Heart left ventricle (tissue), 16 donors: Measurements from ENCODE around the gene PLEKHM2. TPM values are rescaled to one million over a fixed set of nuclear protein-coding genes. Genes with fewer than 3 reads are reported as not detected.
A peak's percentile ranks its signal among the peaks of the same experiment; 100 is the strongest.

Experiments
- ATAC-seq, 4 donors: fragments of 200-7000 bp; cut with Tn5 transposase; one replicate each; pipeline ENCODE4 v1.9.1; 2020 to 2022; ENCODE audit warnings: moderate library complexity in 4 of 4, mild to moderate bottlenecking in 3 of 4, moderate number of reproducible peaks in 1 of 4
- DNase-seq, 5 donors: peaks; one replicate each; pipeline ENCODE4 v3.0.0-alpha.2; 2020
- H3K27ac ChIP-seq, 12 donors: fragments of 200-600 bp; sonication (generic) in 4 of 12; one replicate each; pipeline versions ENCODE4 v1.5.0 to v1.8.0; 2016 to 2022; ENCODE audit warnings: mild to moderate bottlenecking in 2 of 12
- H3K27me3 ChIP-seq, 9 donors: fragments of 200-600 bp; sonication (generic) in 2 of 9; one replicate each; pipeline versions ENCODE4 v1.5.1 to v1.8.0; 2016 to 2022; ENCODE audit warnings: mild to moderate bottlenecking in 3 of 9
- H3K36me3 ChIP-seq, 9 donors: fragments of 200-600 bp; sonication (generic) in 2 of 9; one replicate each; pipeline versions ENCODE4 v1.5.0 to v1.8.0; 2018 to 2022; ENCODE audit warnings: mild to moderate bottlenecking in 2 of 9
- H3K4me1 ChIP-seq, 12 donors: fragments of 200-600 bp; sonication (generic) in 4 of 12; one replicate each; pipeline versions ENCODE4 v1.5.0 to v1.8.0; 2016 to 2022; ENCODE audit warnings: mild to moderate bottlenecking in 3 of 12
- H3K4me3 ChIP-seq, 12 donors: fragments of 200-600 bp; sonication (generic) in 4 of 12; one replicate each; pipeline versions ENCODE4 v1.5.0 to v1.8.0; 2017 to 2022; ENCODE audit warnings: mild to moderate bottlenecking in 9 of 12, moderate library complexity in 4 of 12
- H3K9me3 ChIP-seq, 12 donors: fragments of 200-600 bp; sonication (generic) in 4 of 12; one replicate each; pipeline versions ENCODE4 v1.5.0 to v1.8.0; 2016 to 2022; ENCODE audit warnings: mild to moderate bottlenecking in 1 of 12
- CTCF ChIP-seq, 12 donors: fragments of 200-600 bp; sonication (generic) in 4 of 12; IDR thresholded peaks; one replicate each; pipeline versions ENCODE4 v1.5.0 to v1.8.0; 2018 to 2022; ENCODE audit warnings: antibody characterized with exemption in 12 of 12, mild to moderate bottlenecking in 5 of 12
- POLR2A ChIP-seq, 2 donors: fragments of 450-650 bp; IDR thresholded peaks; one replicate each; pipeline ENCODE4 v1.6.1; 2017; ENCODE audit warnings: antibody characterized with exemption in 2 of 2, mild to moderate bottlenecking in 2 of 2, moderate library complexity in 2 of 2
- whole genome bisulfite sequencing, 4 donors: extraction: QIAGEN DNeasy Blood & Tissue Kit in 2 of 4; methylation state at CpG; one replicate each; pipeline versions ENCODE4 v1.1.5 to v1.1.7; 2013 to 2018; 5-methylcytosine and 5-hydroxymethylcytosine counted together
- intact Hi-C, 10 donors: fragments of 100-400 bp; cut with DNase I; formaldehyde crosslinking; loops; one replicate each; pipeline versions ENCODE4 v1.11.1 to v1.14.2; 2022
- polyA plus RNA-seq, 2 donors: library from polyadenylated mRNA; stranded (reverse); fragments of 200-250 nt; gene quantifications; one replicate each; pipeline ENCODE4 v1.2.3, GENCODE V29; 2013
- total RNA-seq, 9 donors: library from RNA; depleted of rRNA in 2 of 9; stranded (reverse); fragments of >200 nt in 2 of 9; fragmentation: NEBNext Ultra II Directional in 3 of 9; extraction: Animal tissue kit (Norgen Biotek cat#: 25700) in 3 of 9; gene quantifications; one replicate each; pipeline versions ENCODE4 v1.1.0 to v1.2.4, GENCODE V29; 2016 to 2023
- donor health status: ischemic (EF 13 %, LVEDD 7.1; RV severe dilation, severe dysfunction).
- donor health status: healthy with polysubstance abuse.
- donor health status: DM: no; HTN: yes; CAD: no.
- donor health status: DM: no; HTN: no; CAD: no.
- donor health status: ischemic (EF 25% LVEDD 6.9; RV normal size, moderate dysfunction).
- donor health status: ischemic (EF 25% LVEDD 5.7; RV mildly dilated, moderate dysfunction).
- donor health status: healthy.
- donor health status: DM: yes; HTN: yes; CAD: no.
- donor health status: ischemic (EF 35%, LVEDD 5.7; RV mildly dilated, moderate dysfunction).
- donor health status: nonischemic (EF 11% LVEDD 7.7; RV severe dilation, severe dysfunction).
- donor health status: DM: yes; HTN: yes; CAD: no.
- donor health status: PGD.
- donor health status: ischemic (EF 29% LVEDD 5.4; RV normal size, mild dysfunction).
- donor health status: nonischemic (EF 23%, LVEDD 6.1; RV moderate dilation, normal function).

Gene PLEKHM2
- total and polyA plus RNA-seq, 11 donors = 69.9 to 150 (median 84.4) TPM

GRCh38 chr1:15700508-15700907 lies 16.4 kb downstream of the PLEKHM2 start:
- H3K9me3 ChIP-seq = no peaks in the 10 kb centered on the region
- H3K4me3 ChIP-seq = no peak overlapping the region
- peaks cover 9 to 84% (median 61%) of the 10 kb centered on the region in 12 donors for H3K4me1 ChIP-seq
- intact Hi-C loops = loop anchor here in 1 of 10 donors (5.0 kb wide), 1 partner anchor 37 kb away; the partner anchor contains the start of gene SLC25A34
- H3K27ac ChIP-seq = peak overlapping the region in 7 of 12 donors; percentile 5 to 48 (median 15)
- H3K27me3 ChIP-seq = no peaks in the 10 kb centered on the region
- DNase-seq = no peak
- ATAC-seq = no peak
- TF ChIP-seq POLR2A (IDR thresholded peaks at IDR 0.05) = no peak
- TF ChIP-seq CTCF (IDR thresholded peaks at IDR 0.05) = no peak
- WGBS, 4 donors = 48 to 64% (median 51%) methylated on average over 6 of the region's 6 CpGs
- peaks cover 0 to 24% (median 15%) of the 10 kb centered on the region in 9 donors for H3K36me3 ChIP-seq

- DNase-seq (no peak), ATAC-seq (no peak)
- no peak overlapping the region for H3K4me3 ChIP-seq
- peak overlapping the region in 5 of 12 donors; percentile 6 to 96 (median 89) for H3K27ac ChIP-seq
- H3K9me3 ChIP-seq = no peaks in the 10 kb centered on the region
- 72 to 89% (median 85%) methylated on average over 8 of the region's 8 CpGs for WGBS, 4 donors
- TF ChIP-seq POLR2A (IDR thresholded peaks at IDR 0.05) (no peak), CTCF (IDR thresholded peaks at IDR 0.05) (no peak)
- H3K27me3 ChIP-seq = no peaks in the 10 kb centered on the region
- peaks cover 9 to 84% (median 59%) of the 10 kb centered on the region in 12 donors for H3K4me1 ChIP-seq
- intact Hi-C loops = loop anchor here in 1 of 10 donors (5.0 kb wide), 1 partner anchor 36 kb away; the partner anchor contains the start of gene SLC25A34
- peaks cover 0 to 33% (median 7%) of the 10 kb centered on the region in 9 donors for H3K36me3 ChIP-seq
These were observed 17.7 kb downstream of the PLEKHM2 start for GRCh38 chr1:15701784-15702183.

- no peaks in the 10 kb centered on the region for H3K27me3 ChIP-seq
- WGBS, 4 donors = 58 to 65% (median 63%) methylated on average over 19 of the region's 19 CpGs
- H3K9me3 ChIP-seq = no peaks in the 10 kb centered on the region
- peaks cover 0 to 27% (median 7%) of the 10 kb centered on the region in 9 donors for H3K36me3 ChIP-seq
- H3K4me1 ChIP-seq = peaks cover 7 to 83% (median 58%) of the 10 kb centered on the region in 12 donors
- intact Hi-C loops = loop anchor here in 1 of 10 donors (5.0 kb wide), 1 partner anchor 34 kb away; the partner anchor contains the start of gene SLC25A34
- peak overlapping the region in 5 of 12 donors; percentile 1 to 17 (median 14) for H3K4me3 ChIP-seq
- TF ChIP-seq CTCF (IDR thresholded peaks at IDR 0.05) (peak in 7 of 12 donors; percentile 9 to 44 (median 24)), POLR2A (IDR thresholded peaks at IDR 0.05) (no peak)
- DNase-seq (peak in 3 of 5 donors; percentile 28 to 56 (median 45)), ATAC-seq (peak; percentile 45 to 74 (median 64))
- H3K27ac ChIP-seq = peak overlapping the region; percentile 14 to 96 (median 86)
These were observed 18.8 kb downstream of the PLEKHM2 start for GRCh38 chr1:15702722-15703550.

- 8 to 23% (median 14%) methylated on average over 9 of the region's 9 CpGs for WGBS, 4 donors
- peak; percentile 73 to 94 (median 94) for ATAC-seq
- peaks cover 0 to 23% (median 7%) of the 10 kb centered on the region in 9 donors for H3K36me3 ChIP-seq
- peak overlapping the region; percentile 14 to 96 (median 86) for H3K27ac ChIP-seq
- H3K9me3 ChIP-seq = no peaks in the 10 kb centered on the region
- TF ChIP-seq POLR2A (IDR thresholded peaks at IDR 0.05) (no peak), CTCF (IDR thresholded peaks at IDR 0.05) (no peak)
- H3K4me3 ChIP-seq = peak overlapping the region in 7 of 12 donors; percentile 1 to 17 (median 8)
- peak; percentile 77 to 88 (median 81) for DNase-seq
- intact Hi-C loops = loop anchor here in 1 of 10 donors (5.0 kb wide), 1 partner anchor 34 kb away; the partner anchor contains the start of gene SLC25A34
- H3K27me3 ChIP-seq = no peaks in the 10 kb centered on the region
- H3K4me1 ChIP-seq = peaks cover 7 to 84% (median 56%) of the 10 kb centered on the region in 12 donors
These were observed 19.4 kb downstream of the PLEKHM2 start for GRCh38 chr1:15703562-15703961.
